ENCODE measurements around the gene CTR9.

Gene CTR9

GRCh38 chr11:10828402-10828801, 77.4 kb downstream of the CTR9 start:
- Histone ChIP-seq H3K9me3 (no peaks in the 10 kb centered on the region), H3K4me1 (no peaks in the 10 kb centered on the region), H3K27me3 (no peaks in the 10 kb centered on the region), H3K4me3 (ENCODE audit: low read depth, low read length) (no peak overlapping the region), H3K36me3 (no peaks in the 10 kb centered on the region)
- TF ChIP-seq CTCF (IDR thresholded peaks at IDR 0.05; ENCODE audit: low read depth, low read length), result no peak
- no peak for DNase-seq

- Histone ChIP-seq H3K27me3 (no peaks in the 10 kb centered on the region), H3K4me1 (no peaks in the 10 kb centered on the region), H3K4me3 (ENCODE audit: low read depth, low read length) (no peak overlapping the region), H3K9me3 (no peaks in the 10 kb centered on the region), H3K36me3 (no peaks in the 10 kb centered on the region)
- no peak for DNase-seq
- TF ChIP-seq CTCF (IDR thresholded peaks at IDR 0.05; ENCODE audit: low read depth, low read length), result no peak
These were observed 78.1 kb downstream of the CTR9 start for GRCh38 chr11:10829139-10829538.

Measured in BE2C (cell line).